Loucy (cell line): Measurements from ENCODE around the gene MCF2L2.

Source experiments
- EZH2phosphoT487 ChIP-seq: fragments of 200-600 bp; IDR thresholded peaks from 2 replicates; pipeline ENCODE4 v1.6.1; 2018; ENCODE audit warnings: antibody characterized with exemption, mild to moderate bottlenecking, moderate library complexity, borderline replicate concordance
- TF ChIP-seq, protein P1 (sequence below): fragments of 200-600 bp; sonication (generic); conservative IDR thresholded peaks from 2 replicates; pipeline ENCODE4 v1.5.1; 2014; ENCODE audit warnings: mild to moderate bottlenecking, antibody characterized with exemption, low read length

DNA sequence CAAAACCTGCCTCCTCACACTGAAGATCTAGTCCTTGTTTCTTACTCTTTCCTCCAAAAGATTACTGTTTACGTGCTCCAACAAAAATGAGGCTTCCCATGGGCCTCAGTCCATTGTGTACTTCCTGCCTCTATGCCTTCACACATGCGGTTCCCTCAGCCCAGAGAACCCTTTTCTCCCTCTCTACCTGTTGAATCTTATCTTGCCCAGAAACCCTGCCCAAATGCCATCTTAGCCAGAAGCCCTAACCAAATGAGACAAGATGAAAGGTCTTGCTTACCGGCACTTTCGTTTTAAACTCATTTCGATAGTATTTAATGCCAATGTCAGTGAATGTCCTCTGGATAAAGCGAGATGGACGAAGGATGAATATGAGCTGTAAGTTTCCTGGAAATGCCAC, 89.9 kb downstream of the MCF2L2 start:
- TF ChIP-seq, protein P1, sequence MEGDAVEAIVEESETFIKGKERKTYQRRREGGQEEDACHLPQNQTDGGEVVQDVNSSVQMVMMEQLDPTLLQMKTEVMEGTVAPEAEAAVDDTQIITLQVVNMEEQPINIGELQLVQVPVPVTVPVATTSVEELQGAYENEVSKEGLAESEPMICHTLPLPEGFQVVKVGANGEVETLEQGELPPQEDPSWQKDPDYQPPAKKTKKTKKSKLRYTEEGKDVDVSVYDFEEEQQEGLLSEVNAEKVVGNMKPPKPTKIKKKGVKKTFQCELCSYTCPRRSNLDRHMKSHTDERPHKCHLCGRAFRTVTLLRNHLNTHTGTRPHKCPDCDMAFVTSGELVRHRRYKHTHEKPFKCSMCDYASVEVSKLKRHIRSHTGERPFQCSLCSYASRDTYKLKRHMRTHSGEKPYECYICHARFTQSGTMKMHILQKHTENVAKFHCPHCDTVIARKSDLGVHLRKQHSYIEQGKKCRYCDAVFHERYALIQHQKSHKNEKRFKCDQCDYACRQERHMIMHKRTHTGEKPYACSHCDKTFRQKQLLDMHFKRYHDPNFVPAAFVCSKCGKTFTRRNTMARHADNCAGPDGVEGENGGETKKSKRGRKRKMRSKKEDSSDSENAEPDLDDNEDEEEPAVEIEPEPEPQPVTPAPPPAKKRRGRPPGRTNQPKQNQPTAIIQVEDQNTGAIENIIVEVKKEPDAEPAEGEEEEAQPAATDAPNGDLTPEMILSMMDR = no peak
- TF ChIP-seq EZH2phosphoT487 = no peak
